CD4-positive, alpha-beta T cell (primary cell): ENCODE results near the gene CAND2. TPM values are rescaled to one million over a fixed set of nuclear protein-coding genes. Genes with fewer than 3 reads are reported as not detected.
A peak's percentile ranks its signal among the peaks of the same experiment; 100 is the strongest.

Source experiments
- ATAC-seq: fragments of 200-7000 bp; cut with Tn5 transposase; one replicate; pipeline ENCODE4 v1.10.0; 2022; ENCODE audit warnings: mild to moderate bottlenecking; ENCODE audit not compliant: poor library complexity
- CTCF ChIA-PET: fragments of 350-600 bp; sonication (Branson Sonifier 250); formaldehyde crosslinking; loops from one replicate; lab custom pipeline; 2021; ENCODE audit warnings: antibody characterized with exemption, inconsistent platforms; lab: Charles Lee
- POLR2A ChIA-PET: fragments of 350-600 bp; sonication (Branson Sonifier 250); formaldehyde crosslinking; loops from one replicate; lab custom pipeline; 2021; ENCODE audit warnings: antibody characterized with exemption, inconsistent platforms; lab: Charles Lee
- DNase-seq, 14 experiments: peaks; one replicate each; pipeline ENCODE4 v3.0.0-alpha.2; 2013 to 2020; ENCODE audit warnings: mixed read lengths in 2 of 14
- H3K27ac ChIP-seq, 2 donors: one replicate each; pipeline versions ENCODE4 v1.5.1 to v1.7.0; 2013; ENCODE audit warnings: low read length in 2 of 2, low read depth in 1 of 2, mild to moderate bottlenecking in 1 of 2
- H3K27me3 ChIP-seq, 2 experiments: 1 replicate in 1 of 2; 2 replicates in 1 of 2; pipeline versions ENCODE4 v1.6.1 to v1.7.0; 2013; ENCODE audit warnings: low read length in 2 of 2, control low read depth in 1 of 2, mild to moderate bottlenecking in 1 of 2, moderate library complexity in 1 of 2; ENCODE audit not compliant: insufficient read depth in 2 of 2, control insufficient read depth in 1 of 2
- H3K36me3 ChIP-seq: one replicate; pipeline ENCODE4 v1.6.1; 2013; ENCODE audit warnings: low read length, control low read depth; ENCODE audit not compliant: insufficient read depth
- H3K4me1 ChIP-seq: one replicate; pipeline ENCODE4 v1.6.1; 2013; ENCODE audit warnings: low read length, control low read depth; ENCODE audit not compliant: insufficient read depth
- H3K4me3 ChIP-seq: one replicate; pipeline ENCODE4 v1.5.1; 2013; ENCODE audit warnings: mild to moderate bottlenecking, low read length, moderate library complexity
- H3K9me3 ChIP-seq, 2 experiments: 1 replicate in 1 of 2; 2 replicates in 1 of 2; pipeline versions ENCODE4 v1.6.1 to v1.7.0; 2013; ENCODE audit warnings: low read length in 2 of 2, mild to moderate bottlenecking in 2 of 2, control low read depth in 1 of 2, moderate library complexity in 1 of 2; ENCODE audit not compliant: control insufficient read depth in 1 of 2, insufficient read depth in 1 of 2
- H3K27ac Mint-ChIP-seq: one replicate; pipeline ENCODE4 v1.8.0; 2020; ENCODE audit warnings: mixed read lengths
- H3K27me3 Mint-ChIP-seq: one replicate; pipeline ENCODE4 v1.8.0; 2021; ENCODE audit warnings: mixed read lengths
- H3K36me3 Mint-ChIP-seq: one replicate; pipeline ENCODE4 v1.8.0; 2021; ENCODE audit warnings: low read depth, mixed read lengths
- H3K4me1 Mint-ChIP-seq: one replicate; pipeline ENCODE4 v1.8.0; 2021; ENCODE audit warnings: low read depth, mixed read lengths
- H3K4me3 Mint-ChIP-seq: one replicate; pipeline ENCODE4 v1.8.0; 2020; ENCODE audit warnings: mild to moderate bottlenecking, mixed read lengths
- H3K9me3 Mint-ChIP-seq: one replicate; pipeline ENCODE4 v1.8.0; 2020; ENCODE audit warnings: mixed read lengths
- intact Hi-C, 2 experiments: fragments of 100-400 bp; cut with DNase I in 1 of 2; cut with micrococcal nuclease in 1 of 2; formaldehyde crosslinking; loops; one replicate each; pipeline versions ENCODE4 v1.15.1 to v1.9.0; 2023 to 2025; cut with DNase I, micrococcal nuclease
- total RNA-seq, 174 experiments: library from RNA in 2 of 174; stranded (reverse) in 2 of 174; gene quantifications; one replicate each; pipeline ENCODE4 v1.2.3 and lab custom pipeline; 2021 to 2026
- TF ChIP-seq, protein P1 (sequence below): fragments of 200-600 bp; IDR thresholded peaks from one replicate; pipeline ENCODE4 v1.8.0; 2022; ENCODE audit warnings: antibody characterized with exemption, mild to moderate bottlenecking

Gene CAND2
- total RNA-seq, 2 experiments from 2014 or later, result 3.5 to 6.0 TPM

DNA sequence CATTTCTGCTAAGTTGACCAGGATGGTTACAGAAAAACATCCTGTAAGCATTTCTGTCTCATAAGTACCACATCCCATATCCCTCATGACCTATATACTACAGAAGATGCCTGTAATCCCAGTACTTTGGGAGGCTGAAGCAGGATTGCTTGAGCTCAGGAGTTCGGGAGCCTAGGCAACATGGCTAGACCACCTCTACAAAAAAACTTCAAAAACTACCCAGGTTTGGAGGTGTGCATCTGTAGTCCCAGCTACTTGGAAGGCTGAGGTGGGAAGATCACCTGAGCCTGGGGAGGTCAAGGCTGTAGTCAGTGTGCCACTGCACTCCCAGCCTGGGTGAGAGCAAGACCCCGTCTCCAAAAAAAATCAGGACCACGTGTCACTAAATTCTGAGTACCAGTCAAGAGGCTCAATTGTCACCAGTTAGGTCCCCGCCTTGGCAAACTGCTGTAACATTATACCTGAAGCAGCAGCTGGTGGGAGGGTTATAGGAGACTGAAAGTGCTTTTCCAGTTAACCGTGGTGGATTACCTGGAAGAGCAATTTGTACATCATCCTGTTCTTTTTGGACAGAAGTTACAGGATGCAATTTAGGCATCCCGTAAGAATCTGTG is 38.7 kb downstream of the CAND2 start:
- Mint-ChIP-seq H3K36me3 (peaks cover 96% of the 10 kb centered on the region), H3K4me1 (peaks cover 35% of the 10 kb centered on the region), H3K27ac (peak overlapping the region; percentile 2), H3K4me3 (no peak overlapping the region), H3K9me3 (no peaks in the 10 kb centered on the region), H3K27me3 (no peaks in the 10 kb centered on the region)
- no peak overlapping the region for H3K27ac ChIP-seq
- no peak for ATAC-seq
- H3K4me1 ChIP-seq, result peaks cover 24% of the 10 kb centered on the region
- peaks cover 85% of the 10 kb centered on the region for H3K36me3 ChIP-seq
- H3K4me3 ChIP-seq, result no peak overlapping the region
- no peak for DNase-seq
- no peaks in the 10 kb centered on the region for H3K27me3 ChIP-seq
- ChIA-PET CTCF (interaction anchor here (1.0 kb wide), 1 partner anchor 9 kb away, joined by 5 read pairs; no protein-coding TSS in a partner anchor), POLR2A (no interaction called here)
- H3K9me3 ChIP-seq, result no peaks in the 10 kb centered on the region
- intact Hi-C loops, result loop anchor here in 1 of 2 experiments (10.0 kb wide), 1 partner anchor 280 kb away; the partner anchor contains the start of gene MKRN2
- TF ChIP-seq, protein P1, sequence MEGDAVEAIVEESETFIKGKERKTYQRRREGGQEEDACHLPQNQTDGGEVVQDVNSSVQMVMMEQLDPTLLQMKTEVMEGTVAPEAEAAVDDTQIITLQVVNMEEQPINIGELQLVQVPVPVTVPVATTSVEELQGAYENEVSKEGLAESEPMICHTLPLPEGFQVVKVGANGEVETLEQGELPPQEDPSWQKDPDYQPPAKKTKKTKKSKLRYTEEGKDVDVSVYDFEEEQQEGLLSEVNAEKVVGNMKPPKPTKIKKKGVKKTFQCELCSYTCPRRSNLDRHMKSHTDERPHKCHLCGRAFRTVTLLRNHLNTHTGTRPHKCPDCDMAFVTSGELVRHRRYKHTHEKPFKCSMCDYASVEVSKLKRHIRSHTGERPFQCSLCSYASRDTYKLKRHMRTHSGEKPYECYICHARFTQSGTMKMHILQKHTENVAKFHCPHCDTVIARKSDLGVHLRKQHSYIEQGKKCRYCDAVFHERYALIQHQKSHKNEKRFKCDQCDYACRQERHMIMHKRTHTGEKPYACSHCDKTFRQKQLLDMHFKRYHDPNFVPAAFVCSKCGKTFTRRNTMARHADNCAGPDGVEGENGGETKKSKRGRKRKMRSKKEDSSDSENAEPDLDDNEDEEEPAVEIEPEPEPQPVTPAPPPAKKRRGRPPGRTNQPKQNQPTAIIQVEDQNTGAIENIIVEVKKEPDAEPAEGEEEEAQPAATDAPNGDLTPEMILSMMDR, result no peak

DNA sequence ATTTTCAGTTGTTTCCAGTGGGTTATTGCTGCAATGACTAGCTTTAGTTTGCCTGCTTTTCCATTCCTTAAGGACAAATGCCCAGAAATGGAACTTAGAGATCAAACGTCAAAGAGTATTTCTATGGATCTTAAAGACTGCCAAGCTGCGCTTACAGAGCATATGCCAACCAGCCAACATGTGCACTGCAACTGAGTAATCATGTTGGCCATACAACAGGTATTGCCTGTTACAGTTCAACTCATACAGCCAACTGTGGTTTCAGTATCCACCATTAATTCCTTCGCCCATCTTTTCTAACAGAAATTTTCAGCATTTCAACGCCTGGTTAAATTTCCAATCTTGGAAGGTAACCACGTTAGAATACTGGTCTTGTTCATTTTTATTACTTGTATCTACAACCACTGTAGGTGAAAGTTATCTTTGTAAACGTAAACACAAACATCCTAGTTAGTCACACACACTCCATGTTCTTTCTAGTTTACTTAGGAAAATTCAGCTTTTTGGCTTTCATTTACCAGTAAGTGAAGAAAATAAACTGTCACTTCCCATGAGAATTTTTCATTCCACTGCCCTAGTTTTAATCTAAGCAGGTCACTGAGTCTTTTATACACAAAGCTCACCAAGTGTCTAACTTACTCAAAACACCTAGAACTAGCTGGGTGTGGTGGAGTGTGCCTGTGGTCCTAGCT is 41.0 kb downstream of the CAND2 start:
- peaks cover 39% of the 10 kb centered on the region for H3K4me1 ChIP-seq
- H3K9me3 ChIP-seq, result no peaks in the 10 kb centered on the region
- H3K4me1 Mint-ChIP-seq, result peaks cover 55% of the 10 kb centered on the region
- no peak overlapping the region for H3K27ac Mint-ChIP-seq
- H3K27me3 Mint-ChIP-seq, result no peaks in the 10 kb centered on the region
- H3K27me3 ChIP-seq, result no peaks in the 10 kb centered on the region
- intact Hi-C loops, result loop anchor here in 1 of 2 experiments (10.0 kb wide), 1 partner anchor 283 kb away; the partner anchor contains the start of gene MKRN2
- H3K27ac ChIP-seq, result no peak overlapping the region
- ChIA-PET POLR2A (interaction anchor here (0.7 kb wide), 1 partner anchor 1794 kb away, joined by 3 read pairs; no protein-coding TSS in a partner anchor), CTCF (interaction anchor here (1.0 kb wide), 1 partner anchor 55 kb away, joined by 3 read pairs; no protein-coding TSS in a partner anchor)
- TF ChIP-seq, protein P1, result no peak
- no peak overlapping the region for H3K4me3 ChIP-seq
- no peaks in the 10 kb centered on the region for H3K9me3 Mint-ChIP-seq
- H3K36me3 ChIP-seq, result peaks cover 71% of the 10 kb centered on the region
- DNase-seq, result no peak
- peaks cover 92% of the 10 kb centered on the region for H3K36me3 Mint-ChIP-seq
- H3K4me3 Mint-ChIP-seq, result no peak overlapping the region
- no peak for ATAC-seq

DNA sequence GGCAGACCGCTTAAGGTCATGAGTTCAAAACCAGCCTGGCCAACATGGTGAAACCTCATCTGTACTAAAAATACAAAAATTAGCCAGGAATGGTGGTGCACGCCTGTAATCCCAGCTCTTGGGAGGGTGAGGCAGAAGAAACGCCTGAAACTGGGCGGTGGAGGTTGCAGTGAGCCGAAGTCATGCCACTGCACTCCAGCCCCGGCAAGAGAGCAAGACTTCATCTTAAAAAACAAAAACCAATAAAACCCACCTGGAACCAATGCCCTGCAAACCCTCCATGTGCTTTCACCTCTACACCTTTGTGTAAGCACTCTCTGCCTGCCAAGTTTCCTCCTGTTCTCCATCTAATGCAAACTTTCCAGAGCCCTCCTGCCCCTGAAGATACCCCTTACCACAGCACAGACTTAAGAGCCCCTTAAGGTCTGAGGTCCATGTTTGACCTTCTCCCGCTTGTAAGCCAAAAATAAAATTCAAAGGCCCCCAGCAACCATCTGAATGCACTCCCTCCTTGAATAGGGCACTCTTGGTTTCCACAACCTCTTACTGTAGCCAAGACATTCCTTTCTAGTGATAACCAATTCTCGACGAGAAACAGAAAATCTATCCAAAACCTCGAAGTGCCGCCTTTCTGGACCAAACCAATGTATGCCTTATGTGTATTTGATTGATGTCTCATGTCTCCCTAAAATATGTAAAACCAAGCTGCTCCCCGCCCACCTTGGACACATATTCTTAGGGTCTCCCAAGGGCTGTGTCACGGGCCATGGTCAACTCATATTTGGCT is 41.9 kb downstream of the CAND2 start:
- ChIA-PET CTCF (no interaction called here), POLR2A (no interaction called here)
- TF ChIP-seq, protein P1, result no peak
- H3K9me3 ChIP-seq, result no peaks in the 10 kb centered on the region
- peaks cover 39% of the 10 kb centered on the region for H3K4me1 ChIP-seq
- no peak for ATAC-seq
- H3K9me3 Mint-ChIP-seq, result no peaks in the 10 kb centered on the region
- H3K27me3 ChIP-seq, result no peaks in the 10 kb centered on the region
- no peaks in the 10 kb centered on the region for H3K27me3 Mint-ChIP-seq
- H3K36me3 ChIP-seq, result peaks cover 65% of the 10 kb centered on the region
- DNase-seq, result no peak
- intact Hi-C loops, result loop anchor here in 1 of 2 experiments (10.0 kb wide), 1 partner anchor 284 kb away; the partner anchor contains the start of gene MKRN2
- peaks cover 55% of the 10 kb centered on the region for H3K4me1 Mint-ChIP-seq
- no peak overlapping the region for H3K4me3 ChIP-seq
- H3K4me3 Mint-ChIP-seq, result peak overlapping the region; percentile 93
- H3K36me3 Mint-ChIP-seq, result peaks cover 84% of the 10 kb centered on the region
- no peak overlapping the region for H3K27ac ChIP-seq
- H3K27ac Mint-ChIP-seq, result peak overlapping the region; percentile 99
